Measurements from ENCODE around the gene DALRD3.
"Not testable (repeated sequence)": the region's sequence is repeated elsewhere in the genome, so short reads cannot be mapped to it uniquely, and the experiment has no call there.

Gene DALRD3

GRCh38 chr3:49021213-49021812 lies 2.9 kb upstream of the DALRD3 start:
- peak; percentile 81 for DNase-seq (ENCODE audit: low read depth)

DNA sequence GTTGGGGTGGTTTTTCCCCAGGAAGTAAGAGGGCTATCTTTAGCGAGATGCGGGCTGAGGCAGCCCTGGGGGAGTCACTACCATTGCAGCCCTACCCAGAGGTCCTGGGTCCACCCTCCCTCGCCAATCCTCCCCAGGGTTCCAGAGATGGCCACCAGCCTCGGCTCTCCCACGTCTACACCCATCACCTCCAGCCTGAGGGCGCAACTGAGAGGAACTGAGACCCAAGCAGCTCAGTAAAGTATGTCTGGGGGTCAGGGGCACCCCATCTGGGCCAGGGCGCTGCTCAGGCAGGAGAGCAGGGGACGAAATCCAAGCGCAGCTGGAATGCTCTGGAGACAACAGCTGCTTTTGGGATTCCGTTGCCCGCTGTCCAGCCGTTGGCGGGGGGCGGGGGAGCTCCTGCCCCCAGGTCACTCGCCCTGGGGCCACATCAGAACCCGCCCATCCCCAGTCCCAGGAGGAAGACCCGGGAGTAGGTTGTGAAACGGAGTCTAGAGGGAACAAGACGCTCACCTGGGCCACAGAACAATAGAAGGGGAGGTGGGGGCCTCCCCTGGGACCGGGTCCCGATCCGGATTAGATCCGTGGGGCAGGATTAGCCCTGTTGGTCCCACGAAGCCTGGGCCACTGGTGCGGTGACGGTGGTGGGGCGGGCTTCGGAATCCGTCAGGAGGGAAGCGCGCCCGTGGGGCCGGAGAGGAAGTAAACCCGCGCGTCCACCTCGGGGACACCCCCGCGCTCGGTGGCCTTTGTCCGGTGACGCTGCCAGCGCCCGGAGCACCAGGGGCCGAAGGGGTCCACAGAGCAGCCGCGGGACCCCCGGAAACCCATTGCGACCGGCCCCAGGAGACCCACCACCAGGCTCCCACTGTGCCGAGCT lies 2.2 kb upstream of the DALRD3 start:
- DNase-seq (ENCODE audit: low read depth) = no peak

DNA sequence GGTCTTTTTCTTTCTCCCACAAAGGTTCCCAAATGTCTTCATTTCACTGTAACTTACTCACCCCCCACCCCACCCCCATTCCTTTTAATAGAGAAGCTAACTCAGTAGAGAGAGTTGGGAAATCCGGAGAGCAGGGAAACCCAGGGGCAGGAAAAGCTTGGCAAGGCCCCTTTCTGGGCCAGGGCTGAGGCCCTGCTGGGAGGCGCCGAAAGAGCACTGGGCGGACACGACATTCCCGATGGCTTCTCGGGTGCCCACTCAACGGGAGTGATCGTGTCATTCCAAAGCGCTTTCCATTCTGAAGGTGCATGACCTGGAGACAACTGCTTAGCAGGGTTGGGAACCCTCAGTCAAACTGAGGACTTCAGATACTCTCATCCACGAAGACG lies 1.6 kb upstream of the DALRD3 start:
- no peak for DNase-seq (ENCODE audit: low read depth)

GRCh38 chr3:49018707-49019006 lies 277 bp upstream of the DALRD3 start:
- no peak for DNase-seq (ENCODE audit: low read depth)

GRCh38 chr3:49017229-49017970 lies 980 bp downstream of the DALRD3 start:
- no peak for DNase-seq (ENCODE audit: low read depth)

- no peak for DNase-seq (ENCODE audit: low read depth)
Measured at GRCh38 chr3:49016414-49017228, 1.8 kb downstream of the DALRD3 start.

GRCh38 chr3:49015765-49016164 lies 2.6 kb downstream of the DALRD3 start:
- DNase-seq (ENCODE audit: low read depth) = no peak

- DNase-seq (ENCODE audit: low read depth) = no peak
Measured at GRCh38 chr3:49015072-49015471, 3.3 kb downstream of the DALRD3 start.

- no peak for DNase-seq (ENCODE audit: low read depth)
Measured at GRCh38 chr3:49013738-49014660, 4.4 kb downstream of the DALRD3 start.

- no peak for DNase-seq (ENCODE audit: low read depth)
Measured at GRCh38 chr3:49013113-49013737, 5.2 kb downstream of the DALRD3 start.

- no peak for DNase-seq (ENCODE audit: low read depth)
Measured at GRCh38 chr3:49012441-49013017, 5.9 kb downstream of the DALRD3 start.

DNA sequence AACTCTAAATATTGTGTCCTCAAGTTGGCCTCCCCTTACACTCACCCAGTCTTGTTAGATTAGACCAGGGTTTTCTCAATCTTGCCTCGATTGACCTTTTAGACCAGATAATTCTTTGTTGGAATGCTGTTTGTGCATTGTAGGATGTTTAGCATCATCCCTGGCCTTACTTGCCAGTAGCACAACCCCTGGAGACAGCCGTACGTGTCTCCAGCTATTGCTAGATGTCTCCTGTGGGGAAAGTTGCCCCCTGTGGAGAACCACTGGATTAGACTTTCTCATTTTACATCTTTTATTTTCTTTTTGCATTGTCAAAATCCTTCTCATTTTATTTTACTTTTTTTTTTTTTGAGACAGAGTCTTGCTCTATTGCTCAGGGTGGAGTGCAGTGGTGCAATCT lies 9.0 kb downstream of the DALRD3 start:
- DNase-seq (ENCODE audit: low read depth) = no peak

DNA sequence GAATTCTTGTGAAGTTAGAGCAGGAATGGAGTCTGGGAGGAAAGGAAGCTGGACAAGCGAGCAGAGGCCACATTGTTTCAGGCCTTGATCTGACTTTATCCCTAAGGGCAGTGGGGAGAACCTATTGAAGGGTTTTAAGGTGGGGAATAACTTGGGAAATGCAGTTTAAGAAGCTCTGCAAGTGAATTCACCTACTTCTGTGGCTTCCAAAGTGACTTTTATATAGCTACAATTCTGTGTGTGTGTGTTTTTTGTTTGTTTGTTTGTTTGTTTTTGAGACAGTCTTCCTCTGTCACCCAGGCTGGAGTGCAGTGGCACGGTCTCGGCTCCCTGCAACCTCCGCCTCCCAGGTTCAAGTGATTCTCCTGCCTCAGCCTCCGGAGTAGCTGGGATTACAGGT lies 9.8 kb downstream of the DALRD3 start:
- DNase-seq (ENCODE audit: low read depth) = not testable (repeated sequence)

GRCh38 chr3:49007771-49008528 lies 10.4 kb downstream of the DALRD3 start:
- DNase-seq (ENCODE audit: low read depth) = peak; percentile 52

GRCh38 chr3:49007068-49007770 lies 11.2 kb downstream of the DALRD3 start, which contains the start of gene WDR6:
WDR6 (plus strand) TSS chr3:49007391; CDS start chr3:49007432, 41 bp downstream.
- peak; percentile 83 for DNase-seq (ENCODE audit: low read depth)

GRCh38 chr3:49006408-49007067 lies 11.8 kb downstream of the DALRD3 start:
- no peak for DNase-seq (ENCODE audit: low read depth)

- DNase-seq (ENCODE audit: low read depth) = no peak
Measured at GRCh38 chr3:49005998-49006397, 12.4 kb downstream of the DALRD3 start.

GRCh38 chr3:49005303-49005680 lies 13.1 kb downstream of the DALRD3 start:
- DNase-seq (ENCODE audit: low read depth) = no peak
